ENCODE results near the gene CAPSL.

GRCh38 chr5:35947085-35947484 is 8.7 kb upstream of the CAPSL start:
- no peak for TF ChIP-seq POLR2A (IDR thresholded peaks at IDR 0.05)
- no peak for TF ChIP-seq CTCF (IDR thresholded peaks at IDR 0.05)
